PC-9 (cell line): ENCODE measurements around the gene CRADD. TPM values are rescaled to one million over a fixed set of nuclear protein-coding genes. Genes with fewer than 3 reads are reported as not detected.

ENCODE experiments used
- BruUV-seq: library from RNA; stranded (reverse); fragments of 400-500 nt; replicated peaks from 2 replicates; lab custom pipeline; 2021; lab: Mats Ljungman, UMichigan
- CTCF ChIA-PET: fragments of 300-600 bp; sonication (Branson Sonifier 250); formaldehyde crosslinking; loops from one replicate; lab custom pipeline; 2022; ENCODE audit warnings: antibody characterized with exemption; lab: Charles Lee
- POLR2A ChIA-PET: fragments of 300-600 bp; sonication (Branson Sonifier 250); formaldehyde crosslinking; loops from one replicate; lab custom pipeline; 2022; ENCODE audit warnings: antibody characterized with exemption; ENCODE audit not compliant: unreplicated experiment; lab: Charles Lee
- DNase-seq, 2 experiments: peaks; one replicate each; pipeline versions ENCODE4 v3.0.0 to v3.0.0-alpha.2; 2015 to 2022; ENCODE audit warnings: mixed read lengths in 1 of 2
- H2AFZ ChIP-seq: fragments of 200-600 bp; sonication (generic); 2 replicates; pipeline ENCODE4 v1.8.1; 2017; ENCODE audit warnings: antibody characterized with exemption
- H3F3A ChIP-seq: fragments of 200-600 bp; sonication (generic); 2 replicates; pipeline ENCODE4 v1.8.1; 2017; ENCODE audit warnings: antibody characterized with exemption, mild to moderate bottlenecking, low read depth; ENCODE audit not compliant: insufficient read depth
- H3K27ac ChIP-seq: fragments of 200-600 bp; sonication (generic); 2 replicates; pipeline ENCODE4 v1.6.1; 2016; ENCODE audit warnings: mixed run types
- H3K27me3 ChIP-seq: fragments of 200-600 bp; sonication (generic); 2 replicates; pipeline ENCODE4 v1.6.1; 2016; ENCODE audit warnings: low read depth, mixed run types; ENCODE audit not compliant: insufficient read depth
- H3K36me3 ChIP-seq: fragments of 200-600 bp; sonication (generic); 2 replicates; pipeline ENCODE4 v1.6.1; 2016; ENCODE audit warnings: low read depth, mixed run types
- H3K4me1 ChIP-seq: fragments of 200-600 bp; sonication (generic); replicated peaks from 2 replicates; pipeline ENCODE4 v1.6.1; 2016; ENCODE audit warnings: mixed run types; ENCODE audit not compliant: insufficient read depth
- H3K4me2 ChIP-seq: fragments of 200-600 bp; sonication (generic); 2 replicates; pipeline ENCODE4 v1.6.1; 2017; ENCODE audit warnings: mixed run types
- H3K4me3 ChIP-seq: fragments of 200-600 bp; sonication (generic); 2 replicates; pipeline ENCODE4 v1.6.1; 2016; ENCODE audit warnings: mixed run types
- H3K79me2 ChIP-seq: fragments of 200-600 bp; sonication (generic); 2 replicates; pipeline ENCODE4 v1.6.1; 2017; ENCODE audit warnings: low read depth, mixed run types
- H3K9me2 ChIP-seq: fragments of 200-600 bp; sonication (generic); 2 replicates; pipeline ENCODE4 v1.8.1; 2017; ENCODE audit warnings: mild to moderate bottlenecking; ENCODE audit not compliant: insufficient read depth
- H3K9me3 ChIP-seq: fragments of 200-600 bp; sonication (generic); 2 replicates; pipeline ENCODE4 v1.8.1; 2016; ENCODE audit warnings: low read depth; ENCODE audit not compliant: insufficient read depth
- H4K20me1 ChIP-seq: fragments of 200-600 bp; sonication (generic); 2 replicates; pipeline ENCODE4 v1.8.1; 2017; ENCODE audit not compliant: insufficient read depth
- EZH2 ChIP-seq: fragments of 200-600 bp; sonication (generic); IDR thresholded peaks from 2 replicates; pipeline ENCODE4 v1.8.0; 2017; ENCODE audit warnings: antibody characterized with exemption, low read depth
- intact Hi-C: fragments of 100-400 bp; cut with micrococcal nuclease; formaldehyde crosslinking; loops from one replicate; pipeline ENCODE4 v1.10.0; 2022; ENCODE audit not compliant: unreplicated experiment
- total RNA-seq: library from RNA; stranded (reverse); gene quantifications from 2 replicates; pipeline ENCODE4 v1.2.3, GENCODE V29; 2021
- TF ChIP-seq, protein P1 (sequence below): fragments of 200-600 bp; sonication (generic); conservative IDR thresholded peaks from 2 replicates; pipeline ENCODE4 v1.6.1; 2017; ENCODE audit warnings: mixed run types, antibody characterized with exemption, mild to moderate bottlenecking, moderate library complexity

Gene CRADD
- total RNA-seq, 1 experiment from 2014 or later = 7.6 TPM

DNA sequence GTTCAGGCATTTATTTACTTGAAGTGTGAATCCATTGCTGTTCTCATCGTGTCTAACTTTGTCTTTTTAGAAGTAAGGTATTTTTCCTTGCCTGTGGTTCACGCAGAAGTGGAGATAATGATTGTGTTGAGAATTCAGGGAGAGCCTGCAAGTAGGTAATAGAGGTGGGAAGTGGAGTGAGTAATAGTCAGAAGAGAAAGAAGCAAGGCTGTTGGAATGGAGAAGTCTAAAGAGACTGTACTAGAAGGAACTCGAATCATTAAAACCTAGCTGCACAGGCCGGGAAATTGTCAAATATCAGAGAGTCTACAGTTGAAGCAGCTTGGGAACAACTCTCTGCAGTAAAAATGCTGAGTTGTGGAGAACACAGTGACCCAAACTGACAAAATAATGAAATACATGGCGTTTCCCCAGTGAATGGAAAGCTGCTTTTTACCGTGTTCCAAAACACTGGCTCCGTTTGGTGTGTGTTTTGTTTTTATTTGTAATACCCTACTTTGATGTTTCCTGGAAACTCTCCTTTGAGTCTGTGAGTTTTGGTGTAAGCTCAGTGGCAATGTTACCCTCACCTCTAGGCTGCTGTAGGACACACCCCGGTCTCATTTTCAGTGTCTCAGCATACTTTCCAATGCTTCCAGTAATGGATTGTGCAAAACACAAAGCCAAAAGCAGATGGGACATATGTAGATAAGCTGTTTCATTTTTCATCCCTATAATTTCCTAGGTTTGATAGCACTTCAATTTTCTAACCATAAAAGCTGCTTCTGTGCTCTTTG, 146.6 kb downstream of the CRADD start:
- no peak for DNase-seq
- Histone ChIP-seq H3F3A (no peaks in the 10 kb centered on the region), H3K9me2 (peaks cover 4% of the 10 kb centered on the region; the same call in 1 of the 2 replicates), H3K79me2 (no peaks in the 10 kb centered on the region), H3K36me3 (no peaks in the 10 kb centered on the region), H2AFZ (no peak overlapping the region), H4K20me1 (no peaks in the 10 kb centered on the region), H3K9me3 (no peaks in the 10 kb centered on the region), H3K4me2 (no peak overlapping the region), H3K27ac (no peak overlapping the region), H3K4me1 (no peaks in the 10 kb centered on the region), H3K27me3 (no peaks in the 10 kb centered on the region), H3K4me3 (no peak overlapping the region)
- intact Hi-C loops = no loop called here
- ChIA-PET CTCF (no interaction called here), POLR2A (no interaction called here)
- no TSS peak for BruUV-seq
- no peak for TF ChIP-seq EZH2
- TF ChIP-seq, protein P1, sequence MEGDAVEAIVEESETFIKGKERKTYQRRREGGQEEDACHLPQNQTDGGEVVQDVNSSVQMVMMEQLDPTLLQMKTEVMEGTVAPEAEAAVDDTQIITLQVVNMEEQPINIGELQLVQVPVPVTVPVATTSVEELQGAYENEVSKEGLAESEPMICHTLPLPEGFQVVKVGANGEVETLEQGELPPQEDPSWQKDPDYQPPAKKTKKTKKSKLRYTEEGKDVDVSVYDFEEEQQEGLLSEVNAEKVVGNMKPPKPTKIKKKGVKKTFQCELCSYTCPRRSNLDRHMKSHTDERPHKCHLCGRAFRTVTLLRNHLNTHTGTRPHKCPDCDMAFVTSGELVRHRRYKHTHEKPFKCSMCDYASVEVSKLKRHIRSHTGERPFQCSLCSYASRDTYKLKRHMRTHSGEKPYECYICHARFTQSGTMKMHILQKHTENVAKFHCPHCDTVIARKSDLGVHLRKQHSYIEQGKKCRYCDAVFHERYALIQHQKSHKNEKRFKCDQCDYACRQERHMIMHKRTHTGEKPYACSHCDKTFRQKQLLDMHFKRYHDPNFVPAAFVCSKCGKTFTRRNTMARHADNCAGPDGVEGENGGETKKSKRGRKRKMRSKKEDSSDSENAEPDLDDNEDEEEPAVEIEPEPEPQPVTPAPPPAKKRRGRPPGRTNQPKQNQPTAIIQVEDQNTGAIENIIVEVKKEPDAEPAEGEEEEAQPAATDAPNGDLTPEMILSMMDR = no peak

DNA sequence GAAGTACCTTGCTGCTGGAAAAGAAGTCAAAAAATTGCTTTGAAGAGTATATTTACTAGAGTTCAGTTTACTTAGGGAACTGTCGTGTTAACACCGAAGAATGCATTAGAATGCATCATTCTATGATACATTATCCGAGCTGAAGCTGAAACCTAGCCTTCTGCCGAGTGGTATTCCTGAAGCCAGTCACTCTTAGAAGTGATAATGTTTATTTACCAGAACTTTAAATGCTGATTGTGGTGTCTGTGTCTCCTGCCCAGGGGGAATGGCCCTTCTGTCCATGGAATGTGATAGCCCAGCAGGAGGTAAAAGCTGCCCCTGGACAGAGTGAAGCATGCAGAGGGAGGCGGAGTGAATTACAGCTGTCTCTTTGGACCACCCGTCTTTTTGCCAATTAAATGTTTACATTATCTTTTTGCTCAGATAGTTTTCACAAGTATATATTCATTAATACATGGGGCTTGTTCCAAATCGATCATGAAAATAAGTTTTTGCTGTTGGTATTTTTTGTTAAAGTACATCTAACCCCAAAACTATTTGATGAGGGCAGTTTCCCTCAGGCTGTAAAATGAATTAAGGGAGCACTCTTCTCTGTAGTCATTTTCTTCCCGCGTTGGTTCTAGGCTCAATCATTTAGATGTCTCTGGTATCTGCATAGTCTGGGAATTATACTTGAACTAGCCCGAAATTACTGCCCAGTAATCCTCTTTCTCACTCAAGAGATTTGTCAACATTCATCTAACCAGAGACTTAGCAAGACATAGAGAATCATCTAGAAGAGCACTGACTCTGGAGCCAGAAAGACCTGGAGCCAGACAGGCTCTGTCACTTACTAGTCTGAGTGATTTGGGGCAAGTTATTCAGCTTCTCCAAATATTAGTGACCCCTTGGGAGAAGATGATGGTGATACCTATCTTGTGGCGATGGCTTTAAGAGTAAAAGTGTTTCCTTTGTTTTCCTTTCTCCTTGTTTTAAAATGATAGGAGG, 147.6 kb downstream of the CRADD start:
- no peaks in the 10 kb centered on the region for H3K4me1 ChIP-seq
- H3K79me2 ChIP-seq = no peaks in the 10 kb centered on the region
- H3K9me3 ChIP-seq = no peaks in the 10 kb centered on the region
- intact Hi-C loops = no loop called here
- H3K4me2 ChIP-seq = no peak overlapping the region
- H3K4me3 ChIP-seq = no peak overlapping the region
- no peak overlapping the region for H2AFZ ChIP-seq
- H3K27ac ChIP-seq = no peak overlapping the region
- CTCF ChIA-PET = no interaction called here
- no peaks in the 10 kb centered on the region for H3K27me3 ChIP-seq
- no peak for DNase-seq
- TF ChIP-seq, protein P1 = no peak
- TF ChIP-seq EZH2 = no peak
- H3K36me3 ChIP-seq = no peaks in the 10 kb centered on the region
- no peaks in the 10 kb centered on the region for H4K20me1 ChIP-seq
- H3F3A ChIP-seq = no peaks in the 10 kb centered on the region
- no TSS peak for BruUV-seq
- peaks cover 4% of the 10 kb centered on the region; the same call in 1 of the 2 replicates for H3K9me2 ChIP-seq
- POLR2A ChIA-PET = no interaction called here

DNA sequence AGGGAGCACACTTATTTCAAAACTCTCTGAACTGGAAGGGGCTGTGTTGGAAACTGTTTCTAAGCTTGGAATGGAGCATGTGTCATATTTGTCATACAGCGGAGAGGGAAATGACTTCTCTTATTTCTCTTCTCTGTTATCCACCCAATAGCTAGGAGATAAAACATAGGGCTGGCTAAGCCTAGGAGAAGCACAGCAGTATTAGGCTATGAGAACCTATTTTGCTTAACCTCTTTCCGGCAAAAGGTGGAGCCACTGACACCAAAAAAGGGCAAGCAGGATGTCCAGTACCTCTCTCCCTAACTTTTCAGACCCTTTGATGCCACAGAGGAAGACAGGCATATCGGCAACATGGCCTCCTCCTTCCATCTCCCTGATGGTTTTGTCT, 148.3 kb downstream of the CRADD start:
- no peak for DNase-seq
- TF ChIP-seq, protein P1 = no peak
- no peak for TF ChIP-seq EZH2
- Histone ChIP-seq H2AFZ (no peak overlapping the region), H3K27me3 (no peaks in the 10 kb centered on the region), H3F3A (no peaks in the 10 kb centered on the region), H3K9me2 (peaks cover 4% of the 10 kb centered on the region; the same call in 1 of the 2 replicates), H3K36me3 (no peaks in the 10 kb centered on the region), H4K20me1 (no peaks in the 10 kb centered on the region), H3K4me3 (no peak overlapping the region), H3K9me3 (no peaks in the 10 kb centered on the region), H3K4me1 (no peaks in the 10 kb centered on the region), H3K4me2 (no peak overlapping the region), H3K27ac (no peak overlapping the region), H3K79me2 (no peaks in the 10 kb centered on the region)
- no TSS peak for BruUV-seq
- POLR2A ChIA-PET = no interaction called here
- CTCF ChIA-PET = no interaction called here
- intact Hi-C loops = no loop called here
